Esophagus squamous epithelium (tissue), 4 donors: Measurements from ENCODE around the gene PARPBP.

Experiments used
- CTCF ChIP-seq, 6 experiments: fragments of 450-650 bp in 4 of 6; fragments of 200-600 bp in 2 of 6; sonication (generic) in 2 of 6; IDR thresholded peaks; one replicate each; pipeline ENCODE4 v1.5.1; 2016 to 2019; ENCODE audit warnings: antibody characterized with exemption in 6 of 6, mild to moderate bottlenecking in 4 of 6, moderate library complexity in 4 of 6
- POLR2A ChIP-seq, 4 donors: fragments of 450-650 bp; IDR thresholded peaks; one replicate each; pipeline ENCODE4 v1.6.1; 2017; ENCODE audit warnings: antibody characterized with exemption in 4 of 4, mild to moderate bottlenecking in 4 of 4, moderate library complexity in 3 of 4

- TF ChIP-seq CTCF (IDR thresholded peaks at IDR 0.05) (no peak), POLR2A (IDR thresholded peaks at IDR 0.05) (no peak)
Observed at GRCh38 chr12:102106905-102107304, 13.1 kb upstream of the PARPBP start.
